Activated CD4-positive, alpha-beta T cell treated with anti-CD3 and anti-CD28 coated beads for 36 hours (primary cell): Measurements from ENCODE around the gene GLIS1. TPM values are rescaled to one million over a fixed set of nuclear protein-coding genes. Genes with fewer than 3 reads are reported as not detected.

Experiments
- ATAC-seq: fragments of 200-7000 bp; cut with Tn5 transposase; one replicate; pipeline ENCODE4 v1.10.0; 2021; ENCODE audit warnings: mild to moderate bottlenecking, moderate library complexity
- CTCF ChIA-PET: fragments of 350-600 bp; sonication (Branson Sonifier 250); formaldehyde crosslinking; loops from one replicate; lab custom pipeline; 2021; ENCODE audit warnings: antibody characterized with exemption; lab: Charles Lee
- POLR2A ChIA-PET: fragments of 350-600 bp; sonication (Branson Sonifier 250); formaldehyde crosslinking; loops from one replicate; lab custom pipeline; 2021; ENCODE audit warnings: antibody characterized with exemption, inconsistent platforms; lab: Charles Lee
- DNase-seq: peaks from one replicate; pipeline ENCODE4 v3.0.0-alpha.2; 2020
- H3K27ac Mint-ChIP-seq: one replicate; pipeline ENCODE4 v1.8.0; 2021; ENCODE audit warnings: mixed read lengths
- H3K27me3 Mint-ChIP-seq: one replicate; pipeline ENCODE4 v1.8.0; 2021; ENCODE audit warnings: mixed read lengths
- H3K36me3 Mint-ChIP-seq: one replicate; pipeline ENCODE4 v1.8.0; 2021; ENCODE audit warnings: low read depth, mixed read lengths
- H3K4me1 Mint-ChIP-seq: one replicate; pipeline ENCODE4 v1.8.0; 2021; ENCODE audit warnings: mixed read lengths
- H3K4me3 Mint-ChIP-seq: one replicate; pipeline ENCODE4 v1.8.0; 2021; ENCODE audit warnings: mild to moderate bottlenecking, moderate library complexity, mixed read lengths
- H3K9me3 Mint-ChIP-seq: one replicate; pipeline ENCODE4 v1.8.0; 2021; ENCODE audit warnings: low read depth, mixed read lengths
- intact Hi-C, 2 experiments: fragments of 100-400 bp; cut with DNase I in 1 of 2; cut with micrococcal nuclease in 1 of 2; formaldehyde crosslinking; loops; one replicate each; pipeline versions ENCODE4 v1.14.2 to v1.15.1; 2022 to 2024; cut with DNase I, micrococcal nuclease
- total RNA-seq, 2 experiments: library from RNA; stranded (reverse); gene quantifications; one replicate each; pipeline ENCODE4 v1.2.3, GENCODE V29; 2021

GLIS1 gene
- total RNA-seq, 2 experiments from 2014 or later, result not detected

GRCh38 chr1:53666566-53666965, 72.4 kb downstream of the GLIS1 start:
- ATAC-seq (no peak), DNase-seq (no peak)
- no peaks in the 10 kb centered on the region for H3K36me3 Mint-ChIP-seq
- no peak overlapping the region for H3K27ac Mint-ChIP-seq
- H3K27me3 Mint-ChIP-seq, result no peaks in the 10 kb centered on the region
- CTCF ChIA-PET, result no interaction called here
- H3K4me1 Mint-ChIP-seq, result no peaks in the 10 kb centered on the region
- POLR2A ChIA-PET, result no interaction called here
- H3K9me3 Mint-ChIP-seq, result no peaks in the 10 kb centered on the region
- intact Hi-C loops, result no loop called here
- no peak overlapping the region for H3K4me3 Mint-ChIP-seq

DNA sequence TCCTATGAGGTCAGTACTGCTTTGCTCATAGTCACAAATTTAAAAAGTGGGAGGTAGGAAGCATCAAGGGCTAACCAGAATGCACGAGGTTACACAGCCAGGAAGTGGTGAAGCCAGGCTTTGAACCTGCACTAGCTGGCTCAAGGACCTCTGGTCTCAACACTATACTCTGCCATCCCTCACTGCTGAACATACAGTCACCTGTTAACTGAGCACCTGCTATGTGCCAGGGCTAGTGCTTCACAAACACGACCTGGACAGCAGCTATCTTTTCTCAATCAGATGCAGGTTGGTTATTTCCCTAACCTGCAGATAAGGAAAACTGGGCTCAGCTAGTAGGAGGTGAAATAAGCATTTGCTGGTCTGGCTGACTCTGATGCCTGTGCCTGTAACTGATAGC, 73.0 kb downstream of the GLIS1 start:
- ChIA-PET POLR2A (no interaction called here), CTCF (interaction anchor here (0.6 to 0.8 kb wide), 2 partner anchors 11 to 20 kb away, joined by 4 read pairs; no protein-coding TSS in a partner anchor)
- no peaks in the 10 kb centered on the region for H3K9me3 Mint-ChIP-seq
- no peaks in the 10 kb centered on the region for H3K27me3 Mint-ChIP-seq
- H3K36me3 Mint-ChIP-seq, result no peaks in the 10 kb centered on the region
- intact Hi-C loops, result no loop called here
- no peaks in the 10 kb centered on the region for H3K4me1 Mint-ChIP-seq
- H3K4me3 Mint-ChIP-seq, result no peak overlapping the region
- DNase-seq (no peak), ATAC-seq (no peak)
- no peak overlapping the region for H3K27ac Mint-ChIP-seq

DNA sequence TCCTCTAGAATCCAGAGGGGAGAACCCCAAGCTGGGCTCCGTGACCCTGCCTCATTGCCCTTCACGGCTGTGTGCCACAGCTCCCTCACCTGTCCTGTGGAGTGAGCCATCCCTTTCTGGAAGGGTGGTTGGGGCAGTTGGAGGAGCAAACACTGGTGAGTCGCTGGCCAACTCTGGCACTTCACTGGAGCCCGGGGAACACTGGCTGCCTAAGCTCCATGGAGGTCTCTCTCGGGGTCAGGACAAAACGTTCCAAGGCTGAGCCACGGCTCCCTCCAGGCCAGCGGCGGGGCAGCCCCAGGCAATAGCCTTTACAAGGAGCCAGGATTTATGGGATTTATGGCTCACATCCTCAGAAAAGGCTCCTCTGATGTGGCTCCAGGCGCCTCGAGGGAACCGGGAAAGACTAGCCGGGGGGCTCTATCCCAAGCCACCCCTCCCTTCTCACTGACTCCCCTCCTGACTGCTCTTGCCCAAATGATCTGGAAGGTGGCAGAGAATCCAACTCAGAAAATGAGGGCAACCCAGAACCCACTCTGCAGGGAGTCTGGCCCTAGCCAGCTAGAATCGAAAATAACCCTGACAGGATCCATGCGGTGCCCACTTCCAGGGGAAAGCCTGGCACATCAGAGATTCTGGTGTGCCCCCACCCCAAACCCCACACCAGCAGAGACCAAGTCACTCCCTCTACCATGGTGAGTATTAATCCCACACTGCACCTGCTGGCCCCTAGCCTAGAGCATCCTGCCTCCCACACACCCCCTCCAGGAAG, 75.2 kb downstream of the GLIS1 start:
- CTCF ChIA-PET, result no interaction called here
- Mint-ChIP-seq H3K4me3 (no peak overlapping the region), H3K27ac (no peak overlapping the region), H3K36me3 (no peaks in the 10 kb centered on the region), H3K9me3 (no peaks in the 10 kb centered on the region), H3K4me1 (no peaks in the 10 kb centered on the region), H3K27me3 (no peaks in the 10 kb centered on the region)
- POLR2A ChIA-PET, result interaction anchor here (0.6 kb wide), 1 partner anchor 1745 kb away, joined by 3 read pairs; no protein-coding TSS in a partner anchor
- no peak for DNase-seq
- no peak for ATAC-seq
- intact Hi-C loops, result no loop called here

DNA sequence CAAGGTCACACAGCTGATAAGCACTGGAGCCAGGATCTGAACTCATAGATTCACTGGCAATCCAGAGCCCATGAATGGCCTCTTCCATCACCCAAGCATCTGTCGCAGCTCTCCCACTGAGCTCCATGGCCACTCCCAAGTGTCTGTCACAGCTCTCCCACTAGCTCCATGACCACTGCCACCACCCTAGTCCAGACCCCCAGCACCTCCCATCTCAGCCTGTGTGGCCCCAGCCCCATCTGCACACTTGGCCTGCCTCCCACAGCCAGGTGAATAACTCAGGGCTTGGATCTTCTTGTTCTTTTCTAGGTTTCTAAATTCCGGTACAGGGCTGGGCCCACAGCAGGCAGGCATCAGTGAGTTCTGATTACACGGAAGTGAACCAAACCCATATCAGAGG, 76.0 kb downstream of the GLIS1 start:
- ATAC-seq (no peak), DNase-seq (no peak)
- intact Hi-C loops, result no loop called here
- Mint-ChIP-seq H3K36me3 (no peaks in the 10 kb centered on the region), H3K4me1 (no peaks in the 10 kb centered on the region), H3K27ac (no peak overlapping the region), H3K4me3 (no peak overlapping the region), H3K27me3 (peaks cover 3% of the 10 kb centered on the region), H3K9me3 (no peaks in the 10 kb centered on the region)
- POLR2A ChIA-PET, result interaction anchor here (0.6 kb wide), 1 partner anchor 1746 kb away, joined by 3 read pairs; no protein-coding TSS in a partner anchor
- CTCF ChIA-PET, result no interaction called here

GRCh38 chr1:53662169-53662568, 76.8 kb downstream of the GLIS1 start:
- CTCF ChIA-PET, result no interaction called here
- ATAC-seq (no peak), DNase-seq (no peak)
- H3K4me1 Mint-ChIP-seq, result no peaks in the 10 kb centered on the region
- peaks cover 5% of the 10 kb centered on the region for H3K27me3 Mint-ChIP-seq
- H3K36me3 Mint-ChIP-seq, result no peaks in the 10 kb centered on the region
- no peak overlapping the region for H3K27ac Mint-ChIP-seq
- intact Hi-C loops, result no loop called here
- H3K9me3 Mint-ChIP-seq, result no peaks in the 10 kb centered on the region
- H3K4me3 Mint-ChIP-seq, result no peak overlapping the region
- POLR2A ChIA-PET, result no interaction called here

DNA sequence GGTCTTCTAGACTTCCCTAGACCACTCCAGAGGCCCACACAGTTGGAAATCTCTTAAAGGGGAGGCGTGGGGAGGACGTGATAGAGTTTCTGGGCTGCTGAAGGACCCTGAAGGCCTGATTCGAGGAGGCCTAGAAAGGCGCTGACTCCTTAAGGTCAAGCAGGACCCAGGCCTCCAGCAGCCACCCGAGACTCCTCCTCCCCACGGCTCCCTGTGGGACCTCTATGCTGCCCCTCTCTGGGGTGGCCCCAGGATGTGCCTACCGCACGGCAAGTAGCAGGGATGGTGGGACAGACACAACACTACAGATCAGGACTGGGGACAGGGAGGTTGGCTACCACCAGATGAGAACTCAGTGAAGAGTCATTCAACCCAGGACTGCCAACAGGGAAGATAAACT, 77.5 kb downstream of the GLIS1 start:
- CTCF ChIA-PET, result no interaction called here
- H3K27ac Mint-ChIP-seq, result no peak overlapping the region

GRCh38 chr1:53660666-53661065, 78.3 kb downstream of the GLIS1 start:
- no peak overlapping the region for H3K27ac Mint-ChIP-seq
- H3K4me1 Mint-ChIP-seq, result no peaks in the 10 kb centered on the region
- H3K27me3 Mint-ChIP-seq, result peaks cover 9% of the 10 kb centered on the region
- ATAC-seq, result no peak
- no peaks in the 10 kb centered on the region for H3K9me3 Mint-ChIP-seq
- intact Hi-C loops, result no loop called here
- H3K36me3 Mint-ChIP-seq, result no peaks in the 10 kb centered on the region
- no peak for DNase-seq
- no peak overlapping the region for H3K4me3 Mint-ChIP-seq
- CTCF ChIA-PET, result no interaction called here
- POLR2A ChIA-PET, result no interaction called here

More for the DNA sequence above, 77.5 kb downstream of the GLIS1 start:
- no peak for DNase-seq
- Mint-ChIP-seq H3K36me3 (no peaks in the 10 kb centered on the region), H3K27me3 (peaks cover 6% of the 10 kb centered on the region), H3K4me3 (no peak overlapping the region), H3K9me3 (no peaks in the 10 kb centered on the region), H3K4me1 (no peaks in the 10 kb centered on the region)
- POLR2A ChIA-PET, result no interaction called here
- ATAC-seq, result no peak
- intact Hi-C loops, result no loop called here

DNA sequence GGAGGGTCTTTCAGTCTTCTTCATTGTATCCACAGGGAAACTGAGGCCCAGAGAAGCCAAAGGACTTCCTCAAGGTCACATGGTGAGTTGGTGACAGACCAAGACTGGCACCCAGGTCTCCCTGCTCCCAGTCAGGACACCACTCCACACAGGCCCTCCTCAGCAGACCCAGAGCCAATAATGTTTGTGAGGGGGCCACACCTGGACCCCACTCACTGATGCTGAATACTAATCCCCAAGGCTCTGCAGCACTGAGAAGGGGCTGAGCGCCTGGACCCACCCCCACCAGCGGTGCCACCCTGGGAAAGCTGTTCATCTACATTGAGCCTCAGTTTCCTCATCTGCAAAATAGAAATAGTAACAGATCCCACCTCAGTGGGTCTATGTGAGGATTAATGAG, 79.5 kb downstream of the GLIS1 start:
- Mint-ChIP-seq H3K27ac (no peak overlapping the region), H3K9me3 (no peaks in the 10 kb centered on the region), H3K27me3 (peaks cover 9% of the 10 kb centered on the region), H3K4me3 (no peak overlapping the region), H3K4me1 (no peaks in the 10 kb centered on the region), H3K36me3 (no peaks in the 10 kb centered on the region)
- ATAC-seq (no peak), DNase-seq (no peak)
- POLR2A ChIA-PET, result no interaction called here
- intact Hi-C loops, result no loop called here
- CTCF ChIA-PET, result no interaction called here

- ChIA-PET POLR2A (no interaction called here), CTCF (interaction anchor here (0.5 kb wide), 1 partner anchor 541 kb away, joined by 3 read pairs; the partner anchor contains the start of genes CYB5RL and MRPL37)
- ATAC-seq (no peak), DNase-seq (no peak)
- no peaks in the 10 kb centered on the region for H3K36me3 Mint-ChIP-seq
- H3K27me3 Mint-ChIP-seq, result peaks cover 9% of the 10 kb centered on the region
- intact Hi-C loops, result no loop called here
- no peak overlapping the region for H3K4me3 Mint-ChIP-seq
- H3K4me1 Mint-ChIP-seq, result no peaks in the 10 kb centered on the region
- H3K27ac Mint-ChIP-seq, result no peak overlapping the region
- no peaks in the 10 kb centered on the region for H3K9me3 Mint-ChIP-seq
These were observed 80.3 kb downstream of the GLIS1 start for GRCh38 chr1:53658489-53659230.

DNA sequence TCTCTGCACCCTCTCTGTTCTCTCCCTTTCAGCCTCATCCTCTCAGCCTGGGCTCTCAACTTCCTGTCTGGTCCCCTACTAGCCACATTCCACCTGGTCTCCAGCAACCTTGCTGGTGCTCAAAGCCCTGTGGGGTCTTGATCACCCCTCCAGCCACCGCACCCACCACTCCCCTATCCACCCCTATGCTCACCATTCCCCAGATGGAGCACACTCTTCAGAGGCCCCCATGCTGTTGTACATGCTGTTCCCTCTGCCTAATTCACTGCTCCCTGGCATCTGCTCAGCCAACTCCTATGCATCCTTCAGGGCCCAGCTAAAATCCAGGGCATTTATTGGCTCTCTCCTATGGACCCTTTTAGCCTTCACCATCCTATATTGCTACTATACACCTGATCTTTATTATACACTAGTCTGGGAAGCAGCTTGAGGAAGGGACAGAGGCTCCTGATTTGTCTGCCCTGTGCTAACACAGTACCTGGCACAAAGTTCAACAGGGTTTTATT, 81.0 kb downstream of the GLIS1 start:
- no peak for DNase-seq
- intact Hi-C loops, result no loop called here
- no peaks in the 10 kb centered on the region for H3K4me1 Mint-ChIP-seq
- H3K4me3 Mint-ChIP-seq, result no peak overlapping the region
- ChIA-PET CTCF (interaction anchor here (0.7 to 1.0 kb wide), 2 partner anchors 46 to 304 kb away, joined by 3 read pairs; no protein-coding TSS in a partner anchor), POLR2A (no interaction called here)
- no peak for ATAC-seq
- no peaks in the 10 kb centered on the region for H3K9me3 Mint-ChIP-seq
- no peaks in the 10 kb centered on the region for H3K36me3 Mint-ChIP-seq
- no peak overlapping the region for H3K27ac Mint-ChIP-seq
- H3K27me3 Mint-ChIP-seq, result peaks cover 9% of the 10 kb centered on the region

- Mint-ChIP-seq H3K36me3 (no peaks in the 10 kb centered on the region), H3K4me3 (no peak overlapping the region), H3K27ac (no peak overlapping the region), H3K9me3 (no peaks in the 10 kb centered on the region), H3K4me1 (no peaks in the 10 kb centered on the region), H3K27me3 (peaks cover 9% of the 10 kb centered on the region)
- CTCF ChIA-PET, result interaction anchor here (0.7 to 1.0 kb wide), 4 partner anchors 46 to 1553 kb away, joined by 3 read pairs; no protein-coding TSS in a partner anchor
- ATAC-seq (no peak), DNase-seq (no peak)
- POLR2A ChIA-PET, result no interaction called here
- intact Hi-C loops, result no loop called here
These were observed 81.5 kb downstream of the GLIS1 start for GRCh38 chr1:53657531-53657805.
